ENCODE results near the gene KCNIP3.
"Not testable (repeated sequence)": the region's sequence is repeated elsewhere in the genome, so short reads cannot be mapped to it uniquely, and the experiment has no call there.

KCNIP3 gene

DNA sequence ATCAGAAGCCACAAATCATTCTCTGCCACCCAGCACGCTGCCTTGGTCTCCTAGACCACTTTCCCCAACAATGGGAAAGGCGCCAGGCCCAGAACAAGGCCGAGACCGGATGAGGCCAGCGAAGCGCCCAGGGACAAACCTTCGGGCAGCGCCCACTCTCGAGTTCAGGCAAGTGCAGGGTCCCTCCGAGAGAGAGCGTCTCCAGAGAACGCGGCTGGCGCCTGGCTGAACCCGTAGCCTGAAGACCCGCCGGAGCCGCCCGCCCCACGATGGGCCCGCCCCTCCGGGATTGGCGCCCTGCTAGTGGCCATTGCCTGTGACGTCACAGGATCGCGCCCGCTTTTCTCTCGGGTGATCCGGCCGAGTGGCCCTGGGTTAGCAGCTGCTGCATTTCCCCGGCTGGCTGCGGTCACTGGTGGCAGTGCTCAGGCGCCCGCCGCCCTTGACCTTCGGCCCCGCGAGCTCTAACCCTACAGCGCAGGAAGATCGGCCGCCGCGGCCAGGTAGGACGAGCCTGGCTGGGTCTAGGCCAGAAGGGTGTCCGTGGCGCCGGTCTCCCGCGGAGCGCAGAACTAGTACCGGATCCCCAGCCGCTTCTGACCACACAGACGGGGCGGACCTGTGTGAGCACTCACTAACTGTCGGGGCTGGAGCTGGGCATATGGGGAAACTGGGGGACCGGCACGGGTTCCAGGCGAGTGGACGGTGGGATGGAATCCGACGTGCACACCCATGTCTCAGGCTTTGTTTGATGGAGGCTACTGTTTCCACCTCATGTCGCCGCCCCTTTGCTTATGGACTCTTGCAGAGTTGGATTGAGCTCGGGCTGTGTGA is 105.4 kb downstream of the KCNIP3 start, which contains the start of gene FAHD2A:
TSS of gene FAHD2A (plus strand) at position 339 of the 834 bp plus-strand sequence. CDS start 2,851 bp downstream, outside the sequence.
- Histone ChIP-seq H2AK5ac (ENCODE audit: low read length) (no peak within 1 kb of the TSS), H3K79me2 (ENCODE audit: control insufficient read depth, insufficient read depth, low read length) (peaks cover 9% of the 10 kb centered on the region), H3K23ac (ENCODE audit: low read length) (peak within 1 kb of the TSS; percentile 45), H4K8ac (ENCODE audit: low read depth, low read length) (no peak within 1 kb of the TSS), H3K4me3 (ENCODE audit: low read length) (peak within 1 kb of the TSS; percentile 93), H4K5ac (ENCODE audit: low read length) (no peak within 1 kb of the TSS), H3K4me1 (ENCODE audit: control insufficient read depth, low read depth, low read length) (no peaks in the 10 kb centered on the region), H3K4ac (ENCODE audit: low read depth, low read length) (peak within 1 kb of the TSS; percentile 44), H2BK120ac (ENCODE audit: low read depth, low read length) (no peak within 1 kb of the TSS), H3K27ac (ENCODE audit: low read depth, low read length) (no peak within 1 kb of the TSS), H3K56ac (ENCODE audit: low read length) (peak within 1 kb of the TSS; percentile 96), H2BK5ac (ENCODE audit: low read length) (no peak within 1 kb of the TSS), H2BK15ac (replicated peaks; ENCODE audit: low read depth) (no peak within 1 kb of the TSS), H3K36me3 (ENCODE audit: control insufficient read depth, insufficient read depth, low read length) (no peaks in the 10 kb centered on the region), H3K9ac (ENCODE audit: low read length) (peak within 1 kb of the TSS; percentile 91), H3K4me2 (ENCODE audit: low read length) (peak within 1 kb of the TSS; percentile 77), H3K79me1 (ENCODE audit: low read length) (peaks cover 3% of the 10 kb centered on the region), H3K27me3 (ENCODE audit: insufficient read depth, low read length, poor library complexity) (no peaks in the 10 kb centered on the region), H3K18ac (ENCODE audit: low read length) (peak within 1 kb of the TSS; percentile 34)
- WGBS (ENCODE audit: extremely low coverage, insufficient coverage, low lambda C conversion rate), result no CpG with 5 or more reads among the region's 64 CpGs
- peak; percentile 95 for DNase-seq

DNA sequence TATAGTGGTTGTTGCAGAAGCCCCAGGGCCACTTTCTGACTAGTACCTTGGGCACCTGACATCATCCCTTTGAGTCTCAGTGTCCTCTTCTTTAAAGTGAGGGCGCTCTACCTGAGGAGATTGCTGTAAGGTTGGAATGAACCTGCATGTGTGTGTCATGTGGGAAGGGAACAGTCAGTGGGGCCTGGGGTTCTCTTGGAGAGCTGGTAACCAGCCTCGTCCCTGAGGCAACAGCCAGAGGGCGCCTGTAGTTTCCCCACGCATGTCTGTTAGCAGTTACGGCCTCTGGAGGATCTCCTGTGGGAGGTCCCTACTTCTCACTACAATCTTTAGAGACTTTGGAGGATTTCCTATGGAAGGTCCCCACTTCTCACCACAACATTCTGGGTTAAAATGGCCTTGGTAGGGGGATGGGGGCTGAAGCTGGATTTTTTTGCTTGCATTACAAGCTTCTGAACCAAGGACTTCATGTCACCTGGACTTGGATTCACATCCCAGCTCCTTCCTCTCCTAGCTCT is 106.1 kb downstream of the KCNIP3 start:
- not testable (repeated sequence) for H4K8ac ChIP-seq (ENCODE audit: low read depth, low read length); H3K36me3 ChIP-seq (ENCODE audit: control insufficient read depth, insufficient read depth, low read length); H2BK120ac ChIP-seq (ENCODE audit: low read depth, low read length); H3K27ac ChIP-seq (ENCODE audit: low read depth, low read length); H3K23ac ChIP-seq (ENCODE audit: low read length); H3K4me1 ChIP-seq (ENCODE audit: control insufficient read depth, low read depth, low read length); H3K18ac ChIP-seq (ENCODE audit: low read length); H2BK15ac ChIP-seq (replicated peaks; ENCODE audit: low read depth); H4K5ac ChIP-seq (ENCODE audit: low read length); H3K79me2 ChIP-seq (ENCODE audit: control insufficient read depth, insufficient read depth, low read length); H3K4ac ChIP-seq (ENCODE audit: low read depth, low read length); H3K79me1 ChIP-seq (ENCODE audit: low read length); H2AK5ac ChIP-seq (ENCODE audit: low read length); H2BK5ac ChIP-seq (ENCODE audit: low read length); H3K27me3 ChIP-seq (ENCODE audit: insufficient read depth, low read length, poor library complexity)
- Histone ChIP-seq H3K56ac (ENCODE audit: low read length) (peak overlapping the region; percentile 96), H3K4me2 (ENCODE audit: low read length) (peak overlapping the region; percentile 77), H3K9ac (ENCODE audit: low read length) (peak overlapping the region; percentile 91), H3K4me3 (ENCODE audit: low read length) (peak overlapping the region; percentile 93)
- no CpG with 5 or more reads among the region's 5 CpGs for WGBS (ENCODE audit: extremely low coverage, insufficient coverage, low lambda C conversion rate)
- DNase-seq, result peak; percentile 26

DNA sequence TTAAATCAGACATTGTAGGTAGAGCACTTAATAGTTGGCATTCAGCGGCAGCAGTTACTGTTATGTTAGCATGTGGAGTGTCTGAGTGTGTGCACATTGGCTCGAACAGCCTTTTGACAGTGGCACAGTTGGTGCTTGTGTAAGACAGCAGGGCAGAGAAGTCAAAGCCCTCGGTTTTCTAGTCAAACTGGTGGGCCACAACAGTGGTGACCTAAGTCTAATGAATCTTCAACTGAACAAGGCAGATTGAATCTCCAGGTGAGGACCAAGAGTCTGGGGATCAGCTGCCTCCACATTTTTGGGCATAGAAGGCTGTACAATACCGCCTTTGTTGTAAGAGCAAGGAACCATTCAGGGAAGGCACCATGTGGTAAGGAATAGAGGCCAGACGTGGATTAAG is 106.7 kb downstream of the KCNIP3 start:
- not testable (repeated sequence) for H3K56ac ChIP-seq (ENCODE audit: low read length); H3K9ac ChIP-seq (ENCODE audit: low read length); DNase-seq; H2BK5ac ChIP-seq (ENCODE audit: low read length); H3K4me1 ChIP-seq (ENCODE audit: control insufficient read depth, low read depth, low read length); H3K18ac ChIP-seq (ENCODE audit: low read length); H3K4me3 ChIP-seq (ENCODE audit: low read length); H2BK15ac ChIP-seq (replicated peaks; ENCODE audit: low read depth); H2AK5ac ChIP-seq (ENCODE audit: low read length); H3K4ac ChIP-seq (ENCODE audit: low read depth, low read length); H4K8ac ChIP-seq (ENCODE audit: low read depth, low read length); H3K27ac ChIP-seq (ENCODE audit: low read depth, low read length); H3K23ac ChIP-seq (ENCODE audit: low read length); H3K79me1 ChIP-seq (ENCODE audit: low read length); H3K36me3 ChIP-seq (ENCODE audit: control insufficient read depth, insufficient read depth, low read length); H2BK120ac ChIP-seq (ENCODE audit: low read depth, low read length); H3K27me3 ChIP-seq (ENCODE audit: insufficient read depth, low read length, poor library complexity); H4K5ac ChIP-seq (ENCODE audit: low read length); H3K4me2 ChIP-seq (ENCODE audit: low read length); H3K79me2 ChIP-seq (ENCODE audit: control insufficient read depth, insufficient read depth, low read length)
- no CpG with 5 or more reads among the region's 5 CpGs for WGBS (ENCODE audit: extremely low coverage, insufficient coverage, low lambda C conversion rate)

GRCh38 chr2:95404676-95405075 is 107.5 kb downstream of the KCNIP3 start:
- not testable (repeated sequence) for H3K56ac ChIP-seq (ENCODE audit: low read length); H3K27me3 ChIP-seq (ENCODE audit: insufficient read depth, low read length, poor library complexity); H3K9ac ChIP-seq (ENCODE audit: low read length); H3K4me1 ChIP-seq (ENCODE audit: control insufficient read depth, low read depth, low read length); H3K4me3 ChIP-seq (ENCODE audit: low read length); H3K4me2 ChIP-seq (ENCODE audit: low read length); H3K79me1 ChIP-seq (ENCODE audit: low read length); H3K4ac ChIP-seq (ENCODE audit: low read depth, low read length); H2AK5ac ChIP-seq (ENCODE audit: low read length); H3K36me3 ChIP-seq (ENCODE audit: control insufficient read depth, insufficient read depth, low read length); H3K18ac ChIP-seq (ENCODE audit: low read length); H3K23ac ChIP-seq (ENCODE audit: low read length); H2BK15ac ChIP-seq (replicated peaks; ENCODE audit: low read depth); H3K27ac ChIP-seq (ENCODE audit: low read depth, low read length); H2BK5ac ChIP-seq (ENCODE audit: low read length); H4K5ac ChIP-seq (ENCODE audit: low read length); H2BK120ac ChIP-seq (ENCODE audit: low read depth, low read length); H3K79me2 ChIP-seq (ENCODE audit: control insufficient read depth, insufficient read depth, low read length); H4K8ac ChIP-seq (ENCODE audit: low read depth, low read length)
- peak; percentile 36 for DNase-seq
- WGBS (ENCODE audit: extremely low coverage, insufficient coverage, low lambda C conversion rate), result no CpG with 5 or more reads among the region's 3 CpGs

DNA sequence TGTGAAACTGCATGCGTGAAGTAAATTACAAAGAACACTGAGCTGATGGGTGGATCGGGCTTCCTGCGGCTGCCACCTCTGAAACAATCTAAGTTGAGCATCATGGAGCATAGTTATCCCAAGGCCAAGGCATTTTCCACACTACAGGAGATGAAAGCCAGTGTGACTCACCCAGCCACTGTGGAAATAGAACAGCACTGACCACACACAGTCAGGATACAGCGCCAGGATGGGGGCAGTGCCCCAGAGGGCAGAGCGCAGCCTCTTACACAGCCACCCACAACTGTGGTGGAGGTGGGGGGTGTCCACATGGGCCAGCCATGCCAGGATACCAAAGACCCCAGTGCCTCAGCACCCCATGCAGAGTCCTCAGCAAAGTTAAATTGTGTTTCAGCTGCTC is 114.1 kb downstream of the KCNIP3 start:
- H2AK5ac ChIP-seq (ENCODE audit: low read length); H2BK120ac ChIP-seq (ENCODE audit: low read depth, low read length); H2BK5ac ChIP-seq (ENCODE audit: low read length); H3K4me2 ChIP-seq (ENCODE audit: low read length); H3K4me3 ChIP-seq (ENCODE audit: low read length); DNase-seq; H3K79me1 ChIP-seq (ENCODE audit: low read length); H3K27ac ChIP-seq (ENCODE audit: low read depth, low read length); H2BK15ac ChIP-seq (replicated peaks; ENCODE audit: low read depth); H3K9ac ChIP-seq (ENCODE audit: low read length); H3K36me3 ChIP-seq (ENCODE audit: control insufficient read depth, insufficient read depth, low read length); H3K56ac ChIP-seq (ENCODE audit: low read length); H3K4me1 ChIP-seq (ENCODE audit: control insufficient read depth, low read depth, low read length); H3K27me3 ChIP-seq (ENCODE audit: insufficient read depth, low read length, poor library complexity); H4K5ac ChIP-seq (ENCODE audit: low read length); H3K4ac ChIP-seq (ENCODE audit: low read depth, low read length); H4K8ac ChIP-seq (ENCODE audit: low read depth, low read length); H3K79me2 ChIP-seq (ENCODE audit: control insufficient read depth, insufficient read depth, low read length); H3K18ac ChIP-seq (ENCODE audit: low read length); H3K23ac ChIP-seq (ENCODE audit: low read length): not testable (repeated sequence)
- no CpG with 5 or more reads among the region's 5 CpGs for WGBS (ENCODE audit: extremely low coverage, insufficient coverage, low lambda C conversion rate)
